Caco-2 (cell line): ENCODE measurements around the gene AIG1. TPM values are rescaled to one million over a fixed set of nuclear protein-coding genes. Genes with fewer than 3 reads are reported as not detected.

Experiments used
- BruUV-seq: library from RNA; stranded (reverse); fragments of 400-500 nt; replicated peaks from 2 replicates; lab custom pipeline; 2021; lab: Mats Ljungman, UMichigan
- CTCF ChIA-PET: fragments of 300-600 bp; sonication (Branson Sonifier 250); formaldehyde crosslinking; loops from one replicate; lab custom pipeline; 2022; ENCODE audit warnings: antibody characterized with exemption; lab: Charles Lee
- POLR2A ChIA-PET: fragments of 300-600 bp; sonication (Branson Sonifier 250); formaldehyde crosslinking; loops from one replicate; lab custom pipeline; 2022; ENCODE audit warnings: antibody characterized with exemption; lab: Charles Lee
- DNase-seq, 2 experiments: peaks; one replicate each; pipeline versions ENCODE4 v3.0.0 to v3.0.0-alpha.2; 2020 to 2022
- H3K27me3 ChIP-seq: replicated peaks from 2 replicates; pipeline ENCODE4 v1.6.0; 2011; ENCODE audit warnings: low read length; ENCODE audit not compliant: control insufficient read depth, insufficient read depth
- H3K36me3 ChIP-seq: 2 replicates; pipeline ENCODE4 v1.5.1; 2011; ENCODE audit warnings: low read length; ENCODE audit not compliant: control insufficient read depth, insufficient read depth
- H3K4me1 ChIP-seq: fragments of 250-450 bp; sonication (Bioruptor Pico); 2 replicates; pipeline ENCODE4 v1.5.1; 2020; ENCODE audit warnings: mild to moderate bottlenecking
- H3K4me3 ChIP-seq: 2 replicates; pipeline ENCODE4 v1.5.1; 2011; ENCODE audit warnings: low read depth, mild to moderate bottlenecking, control low read depth, low read length
- H3K9me3 ChIP-seq: fragments of 250-450 bp; sonication (Bioruptor Pico); 2 replicates; pipeline ENCODE4 v1.5.1; 2020; ENCODE audit warnings: mild to moderate bottlenecking, moderate library complexity
- H3K27ac Mint-ChIP-seq: one replicate; pipeline ENCODE4 v1.8.0; 2022; ENCODE audit warnings: mixed read lengths; ENCODE audit not compliant: unreplicated experiment
- H3K27me3 Mint-ChIP-seq: one replicate; pipeline ENCODE4 v1.8.0; 2022; ENCODE audit warnings: mixed read lengths; ENCODE audit not compliant: insufficient read depth, unreplicated experiment
- H3K36me3 Mint-ChIP-seq: one replicate; pipeline ENCODE4 v1.8.0; 2022; ENCODE audit warnings: mild to moderate bottlenecking, mixed read lengths; ENCODE audit not compliant: insufficient read depth, unreplicated experiment
- H3K4me1 Mint-ChIP-seq: one replicate; pipeline ENCODE4 v1.8.0; 2022; ENCODE audit warnings: low read depth, mixed read lengths; ENCODE audit not compliant: unreplicated experiment
- H3K4me3 Mint-ChIP-seq: one replicate; pipeline ENCODE4 v1.8.0; 2022; ENCODE audit warnings: mild to moderate bottlenecking, moderate library complexity, mixed read lengths; ENCODE audit not compliant: unreplicated experiment
- H3K9me3 Mint-ChIP-seq: one replicate; pipeline ENCODE4 v1.8.0; 2022; ENCODE audit warnings: mixed read lengths; ENCODE audit not compliant: unreplicated experiment
- intact Hi-C: fragments of 100-400 bp; cut with micrococcal nuclease; formaldehyde crosslinking; loops from one replicate; pipeline ENCODE4 v1.10.0; 2022; ENCODE audit not compliant: unreplicated experiment
- total RNA-seq: library from RNA; stranded (reverse); gene quantifications from 2 replicates; pipeline ENCODE4 v1.2.3, GENCODE V29; 2022
- TF ChIP-seq, protein P1 (sequence below), 2 experiments: fragments of 200-600 bp in 1 of 2; IDR thresholded peaks; 1 replicate in 1 of 2; 2 replicates in 1 of 2; pipeline versions ENCODE4 v1.5.1 to v1.8.0; 2011 to 2022; ENCODE audit warnings: antibody characterized with exemption in 1 of 2, control low read depth in 1 of 2, inconsistent platforms in 1 of 2, low read depth in 1 of 2, low read length in 1 of 2, mild to moderate bottlenecking in 1 of 2, moderate library complexity in 1 of 2; ENCODE audit not compliant: insufficient read depth in 1 of 2, severe bottlenecking in 1 of 2, unreplicated experiment in 1 of 2

Gene AIG1
- total RNA-seq, 1 experiment from 2014 or later, result 27.6 TPM

DNA sequence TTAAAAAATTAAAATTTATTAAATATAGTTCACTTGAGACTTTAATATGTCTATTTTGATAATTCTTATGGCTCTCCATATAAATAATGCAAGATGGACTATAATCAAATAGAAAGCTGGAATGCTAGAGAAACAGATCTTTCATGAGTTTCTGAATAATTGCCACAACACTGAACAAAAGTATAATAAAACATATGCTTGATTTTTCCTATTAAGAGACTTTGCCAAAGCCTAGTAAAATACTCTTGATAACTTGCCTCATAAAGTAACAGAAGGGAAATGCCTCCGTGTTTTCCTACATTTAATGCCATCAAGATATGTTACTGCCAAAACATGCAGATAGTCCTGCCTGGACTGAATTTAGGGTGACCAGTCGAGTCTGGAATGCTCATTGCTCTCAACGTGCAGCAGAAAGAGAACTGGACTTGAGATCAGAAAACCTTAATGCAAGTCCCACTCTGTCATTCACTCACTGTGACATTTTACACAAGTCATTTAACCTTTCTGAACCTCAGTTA, 153.2 kb downstream of the AIG1 start:
- no peaks in the 10 kb centered on the region for H3K4me1 Mint-ChIP-seq
- Histone ChIP-seq H3K4me3 (no peak overlapping the region), H3K36me3 (no peaks in the 10 kb centered on the region), H3K27me3 (no peaks in the 10 kb centered on the region), H3K4me1 (no peaks in the 10 kb centered on the region), H3K9me3 (no peaks in the 10 kb centered on the region)
- BruUV-seq, result no TSS peak
- H3K36me3 Mint-ChIP-seq, result no peaks in the 10 kb centered on the region
- no peaks in the 10 kb centered on the region for H3K9me3 Mint-ChIP-seq
- no peak overlapping the region for H3K4me3 Mint-ChIP-seq
- DNase-seq, result no peak
- TF ChIP-seq, protein P1, sequence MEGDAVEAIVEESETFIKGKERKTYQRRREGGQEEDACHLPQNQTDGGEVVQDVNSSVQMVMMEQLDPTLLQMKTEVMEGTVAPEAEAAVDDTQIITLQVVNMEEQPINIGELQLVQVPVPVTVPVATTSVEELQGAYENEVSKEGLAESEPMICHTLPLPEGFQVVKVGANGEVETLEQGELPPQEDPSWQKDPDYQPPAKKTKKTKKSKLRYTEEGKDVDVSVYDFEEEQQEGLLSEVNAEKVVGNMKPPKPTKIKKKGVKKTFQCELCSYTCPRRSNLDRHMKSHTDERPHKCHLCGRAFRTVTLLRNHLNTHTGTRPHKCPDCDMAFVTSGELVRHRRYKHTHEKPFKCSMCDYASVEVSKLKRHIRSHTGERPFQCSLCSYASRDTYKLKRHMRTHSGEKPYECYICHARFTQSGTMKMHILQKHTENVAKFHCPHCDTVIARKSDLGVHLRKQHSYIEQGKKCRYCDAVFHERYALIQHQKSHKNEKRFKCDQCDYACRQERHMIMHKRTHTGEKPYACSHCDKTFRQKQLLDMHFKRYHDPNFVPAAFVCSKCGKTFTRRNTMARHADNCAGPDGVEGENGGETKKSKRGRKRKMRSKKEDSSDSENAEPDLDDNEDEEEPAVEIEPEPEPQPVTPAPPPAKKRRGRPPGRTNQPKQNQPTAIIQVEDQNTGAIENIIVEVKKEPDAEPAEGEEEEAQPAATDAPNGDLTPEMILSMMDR (IDR thresholded peaks at IDR 0.05; ENCODE audit: insufficient read depth in 1 of 2, low read depth in 1 of 2, low read length in 1 of 2, severe bottlenecking in 1 of 2, unreplicated experiment in 1 of 2), result no peak
- CTCF ChIA-PET, result interaction anchor here (0.6 to 0.7 kb wide), 2 partner anchors 19 to 752 kb away, joined by 4 to 6 read pairs; no protein-coding TSS in a partner anchor
- POLR2A ChIA-PET, result no interaction called here
- no peaks in the 10 kb centered on the region for H3K27me3 Mint-ChIP-seq
- no peak overlapping the region for H3K27ac Mint-ChIP-seq
- intact Hi-C loops, result no loop called here

DNA sequence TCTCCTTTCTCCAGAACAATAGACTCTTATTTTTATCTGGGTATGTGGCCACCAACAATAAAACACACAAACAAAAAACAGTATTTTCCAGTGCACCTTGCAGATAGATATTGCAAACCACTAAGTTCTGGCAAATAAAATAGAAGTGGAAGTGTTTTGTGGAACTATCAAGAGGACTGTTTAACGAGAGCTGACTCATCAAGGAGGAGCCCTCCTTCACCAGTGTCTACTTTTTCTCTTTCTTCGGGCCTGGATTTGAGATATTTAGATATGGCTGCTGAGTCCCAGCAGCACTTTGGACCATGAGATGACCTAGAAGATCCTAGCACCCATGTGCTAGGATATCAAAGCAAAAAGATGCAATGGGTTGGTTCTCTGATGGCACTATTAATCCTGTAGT, 154.7 kb downstream of the AIG1 start:
- Mint-ChIP-seq H3K27me3 (no peaks in the 10 kb centered on the region), H3K9me3 (no peaks in the 10 kb centered on the region), H3K4me1 (no peaks in the 10 kb centered on the region), H3K27ac (no peak overlapping the region), H3K4me3 (no peak overlapping the region), H3K36me3 (no peaks in the 10 kb centered on the region)
- DNase-seq, result no peak
- no peak overlapping the region for H3K4me3 ChIP-seq
- no TSS peak for BruUV-seq
- H3K36me3 ChIP-seq, result no peaks in the 10 kb centered on the region
- H3K4me1 ChIP-seq, result no peaks in the 10 kb centered on the region
- no peaks in the 10 kb centered on the region for H3K27me3 ChIP-seq
- no peaks in the 10 kb centered on the region for H3K9me3 ChIP-seq
- ChIA-PET CTCF (no interaction called here), POLR2A (no interaction called here)
- intact Hi-C loops, result no loop called here
- TF ChIP-seq, protein P1 (IDR thresholded peaks at IDR 0.05; ENCODE audit: insufficient read depth in 1 of 2, low read depth in 1 of 2, low read length in 1 of 2, severe bottlenecking in 1 of 2, unreplicated experiment in 1 of 2), result no peak

DNA sequence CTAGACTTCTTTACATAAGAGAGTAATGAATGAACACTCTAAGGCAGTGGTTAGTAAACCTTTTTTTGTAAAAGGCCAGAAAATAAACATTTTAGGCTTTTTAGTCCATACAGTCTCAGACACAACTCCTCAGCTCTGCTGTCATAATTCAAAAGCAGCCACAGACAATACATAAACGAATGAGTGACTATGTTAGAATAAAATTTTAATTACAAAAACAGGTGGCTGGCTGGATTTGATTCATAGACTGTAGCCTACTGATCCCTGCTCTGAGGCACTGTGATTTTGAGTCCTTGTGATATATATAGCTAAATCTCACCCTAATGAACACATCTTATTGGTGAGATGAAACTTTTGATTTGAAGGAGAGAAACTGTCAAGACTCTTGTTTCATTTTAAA, 155.1 kb downstream of the AIG1 start:
- POLR2A ChIA-PET, result no interaction called here
- Histone ChIP-seq H3K36me3 (no peaks in the 10 kb centered on the region), H3K4me3 (no peak overlapping the region), H3K9me3 (no peaks in the 10 kb centered on the region), H3K27me3 (no peaks in the 10 kb centered on the region), H3K4me1 (no peaks in the 10 kb centered on the region)
- Mint-ChIP-seq H3K27ac (no peak overlapping the region), H3K4me1 (no peaks in the 10 kb centered on the region), H3K27me3 (no peaks in the 10 kb centered on the region), H3K9me3 (no peaks in the 10 kb centered on the region), H3K36me3 (no peaks in the 10 kb centered on the region), H3K4me3 (no peak overlapping the region)
- CTCF ChIA-PET, result no interaction called here
- TF ChIP-seq, protein P1 (IDR thresholded peaks at IDR 0.05; ENCODE audit: insufficient read depth in 1 of 2, low read depth in 1 of 2, low read length in 1 of 2, severe bottlenecking in 1 of 2, unreplicated experiment in 1 of 2), result no peak
- DNase-seq, result no peak
- intact Hi-C loops, result no loop called here
- no TSS peak for BruUV-seq
